HepG2 (cell line): ENCODE measurements around the gene TANC2. TPM values are rescaled to one million over a fixed set of nuclear protein-coding genes. Genes with fewer than 3 reads are reported as not detected.

Experiments used
- ATAC-seq: fragments of 200-7000 bp; cut with Tn5 transposase; 3 replicates; pipeline ENCODE4 v1.9.1; 2020; ENCODE audit warnings: mild to moderate bottlenecking, moderate library complexity
- BruUV-seq: library from RNA; stranded (reverse); fragments of 400-500 nt; replicated peaks from 2 replicates; lab custom pipeline; 2021; lab: Mats Ljungman, UMichigan
- CTCF ChIA-PET: fragments of 300-600 bp; formaldehyde crosslinking; extraction: SDS; loops from one replicate; lab custom pipeline; 2021; ENCODE audit warnings: low total read pairs, inconsistent platforms, low intra/inter-chr PET ratio; lab: Yijun Ruan, JAX
- POLR2A ChIA-PET: fragments of 350-600 bp; sonication (Branson Sonifier 250); formaldehyde crosslinking; loops from one replicate; lab custom pipeline; 2020; ENCODE audit warnings: antibody characterized with exemption, inconsistent platforms; lab: Yijun Ruan, JAX
- DNase-seq: peaks from one replicate; pipeline ENCODE4 v3.0.0-alpha.2; 2015; ENCODE audit warnings: low spot score
- FAIRE-seq: peaks from 3 replicates; lab custom pipeline; 2011; peaks lifted over from hg19 to GRCh38; lab: Jason Lieb, UNC
- H2AFZ ChIP-seq: one replicate; pipeline ENCODE4 v1.6.1; 2011; ENCODE audit warnings: low read length, inconsistent platforms
- H3K27ac ChIP-seq: fragments of 300-600 bp; 3 replicates; pipeline ENCODE4 v1.8.0; 2011; ENCODE audit warnings: mixed run types, mild to moderate bottlenecking, mixed read lengths, low read length, inconsistent platforms; ENCODE audit not compliant: insufficient read depth; ENCODE audit errors: extremely low read length
- H3K27me3 ChIP-seq, 2 experiments: fragments of 200-600 bp in 1 of 2; 2 replicates in 1 of 2; 3 replicates in 1 of 2; pipeline versions ENCODE4 v1.6.0 to v1.8.0; 2011; ENCODE audit warnings: low read length in 2 of 2, mild to moderate bottlenecking in 2 of 2, moderate library complexity in 2 of 2, inconsistent platforms in 1 of 2; ENCODE audit not compliant: insufficient read depth in 2 of 2, control insufficient read depth in 1 of 2
- H3K36me3 ChIP-seq, 2 experiments: fragments of 200-600 bp in 1 of 2; replicated peaks in 1 of 2; 2 replicates in 1 of 2; 3 replicates in 1 of 2; pipeline versions ENCODE4 v1.5.1 to v1.8.0; 2011; ENCODE audit warnings: low read length in 2 of 2, inconsistent platforms in 1 of 2; ENCODE audit not compliant: insufficient read depth in 2 of 2, control insufficient read depth in 1 of 2
- H3K4me1 ChIP-seq: 2 replicates; pipeline ENCODE4 v1.5.1; 2012; ENCODE audit warnings: low read length, inconsistent platforms; ENCODE audit not compliant: insufficient read depth
- H3K4me2 ChIP-seq: 2 replicates; pipeline ENCODE4 v1.6.0; 2011; ENCODE audit warnings: low read depth, low read length, inconsistent platforms
- H3K4me3 ChIP-seq, 3 experiments: fragments of 200-600 bp in 1 of 3; sonication (generic), shearing (Covaris generic) in 1 of 3; replicated peaks in 1 of 3; 2 replicates each; pipeline ENCODE4 v1.5.1; 2011 to 2016; ENCODE audit warnings: low read length in 3 of 3, inconsistent platforms in 2 of 3, low read depth in 2 of 3, mild to moderate bottlenecking in 2 of 3, control low read depth in 1 of 3, mixed read lengths in 1 of 3; ENCODE audit not compliant: insufficient read depth in 1 of 3
- H3K79me2 ChIP-seq: one replicate; pipeline ENCODE4 v1.6.1; 2011; ENCODE audit warnings: low read length, inconsistent platforms; ENCODE audit not compliant: insufficient read depth
- H3K9ac ChIP-seq: 2 replicates; pipeline ENCODE4 v1.6.0; 2011; ENCODE audit warnings: mild to moderate bottlenecking, low read depth, low read length, inconsistent platforms; ENCODE audit not compliant: insufficient read depth
- H3K9me3 ChIP-seq: 2 replicates; pipeline ENCODE4 v1.5.1; 2012; ENCODE audit warnings: mild to moderate bottlenecking, low read length
- H4K20me1 ChIP-seq: 2 replicates; pipeline ENCODE4 v1.6.0; 2011; ENCODE audit warnings: inconsistent platforms, mild to moderate bottlenecking, low read length, moderate library complexity; ENCODE audit not compliant: insufficient read depth
- AGO1 ChIP-seq: fragments of 200-400 bp; formaldehyde crosslinking; IDR thresholded peaks from 2 replicates; pipeline ENCODE4 v1.6.1; 2017; ENCODE audit warnings: mild to moderate bottlenecking, low read depth, low read length, moderate library complexity; ENCODE audit not compliant: poor library complexity, severe bottlenecking
- ASH2L ChIP-seq: fragments of 300-600, 200-600 bp; sonication (generic); IDR thresholded peaks from 2 replicates; pipeline ENCODE4 v1.7.0; 2017; ENCODE audit warnings: low read depth, mild to moderate bottlenecking, moderate library complexity, mixed read lengths, low read length; ENCODE audit not compliant: insufficient read length
- BCLAF1 ChIP-seq: fragments of 450-650 bp; IDR thresholded peaks from 2 replicates; pipeline ENCODE4 v1.6.1; 2017; ENCODE audit warnings: mild to moderate bottlenecking
- ELF1 ChIP-seq: sonication (generic); formaldehyde crosslinking; IDR thresholded peaks from 2 replicates; pipeline ENCODE4 v1.4.0; 2020; ENCODE audit warnings: missing genetic modification reagents
- FOSL1 ChIP-seq: sonication (generic); formaldehyde crosslinking; IDR thresholded peaks from 2 replicates; pipeline ENCODE4 v1.9.0; 2021; ENCODE audit warnings: missing genetic modification reagents, borderline replicate concordance
- HINFP ChIP-seq: sonication (generic); formaldehyde crosslinking; IDR thresholded peaks from 2 replicates; pipeline ENCODE4 v1.4.0; 2020; ENCODE audit warnings: low read depth, mild to moderate bottlenecking, missing genetic modification reagents
- TGIF2 ChIP-seq: IDR thresholded peaks from 2 replicates; pipeline ENCODE4 v1.6.1; 2016; ENCODE audit warnings: control low read depth, missing compliant biosample characterization
- TIGD3 ChIP-seq: sonication (generic); formaldehyde crosslinking; IDR thresholded peaks from 2 replicates; pipeline ENCODE4 v1.5.1; 2020; ENCODE audit warnings: mild to moderate bottlenecking, missing genetic modification reagents, borderline replicate concordance
- TP53 ChIP-seq: sonication (generic); formaldehyde crosslinking; conservative IDR thresholded peaks from 2 replicates; pipeline ENCODE4 v1.4.0; 2020; ENCODE audit warnings: missing genetic modification reagents
- ZNF343 ChIP-seq: sonication (generic); formaldehyde crosslinking; IDR thresholded peaks from 2 replicates; pipeline ENCODE4 v1.4.0; 2020; ENCODE audit warnings: mild to moderate bottlenecking, missing genetic modification reagents
- ZNF570 ChIP-seq: sonication (generic); formaldehyde crosslinking; IDR thresholded peaks from 2 replicates; pipeline ENCODE4 v1.4.0; 2020; ENCODE audit warnings: mild to moderate bottlenecking, missing genetic modification reagents, borderline replicate concordance
- whole genome bisulfite sequencing: methylation state at CpG from one replicate; pipeline ENCODE4 v1.1.6; 2017; ENCODE audit warnings: low lambda C conversion rate; 5-methylcytosine and 5-hydroxymethylcytosine counted together
- in situ Hi-C: cut with HindIII; loops from 2 replicates; pipeline ENCODE4 v1.10.0; 2017; ENCODE audit warnings: low pct_unique_long_range_greater_than_20kb; ENCODE audit not compliant: extremely low pct_ligation_motif_present
- intact Hi-C: fragments of 100-400 bp; cut with micrococcal nuclease; formaldehyde crosslinking; loops from one replicate; pipeline ENCODE4 v1.10.0; 2022; ENCODE audit not compliant: unreplicated experiment
- polyA plus RNA-seq, 8 experiments: library from polyadenylated mRNA; depleted of rRNA in 3 of 8; stranded (reverse) in 7 of 8; unstranded in 1 of 8; fragments of >200 nt; fragmentation: Illumina TruSeq in 4 of 8; extraction: Trizol in 4 of 8; gene quantifications; 2 replicates each; pipeline versions ENCODE4 v1.2.1 to v1.2.3, GENCODE V29; 2011 to 2016; ENCODE audit warnings: low read depth in 4 of 8, missing spikeins in 1 of 8, mixed read lengths in 1 of 8; ENCODE audit not compliant: insufficient read depth in 1 of 8
- total RNA-seq, 5 experiments: library from RNA; depleted of rRNA; stranded (reverse); fragments of >200 nt; fragmentation: Illumina TruSeq; extraction: Trizol; gene quantifications; 2 replicates each; pipeline ENCODE4 v1.2.3, GENCODE V29; 2016; ENCODE audit warnings: low read depth in 1 of 5

TANC2 gene
- total and polyA plus RNA-seq, 2 of the 13 experiments (the other 11 are each of a cell fraction or from before 2014, with no cell fraction given): 0.08 to 0.20 TPM

GRCh38 chr17:63001689-63002394 is 35.8 kb downstream of the TANC2 start (continued):
- no peak for TF ChIP-seq BCLAF1

- Histone ChIP-seq H3K9me3 (no peaks in the 10 kb centered on the region), H3K9ac (no peak overlapping the region), H3K27me3 (no peaks in the 10 kb centered on the region; a peak in 1 of 5 replicates), H3K27ac (no peak overlapping the region), H3K36me3 (no peaks in the 10 kb centered on the region), H3K4me1 (no peaks in the 10 kb centered on the region), H3K4me3 (no peak overlapping the region), H2AFZ (no peak overlapping the region), H3K4me2 (no peak overlapping the region), H4K20me1 (no peaks in the 10 kb centered on the region), H3K79me2 (no peaks in the 10 kb centered on the region)
- CTCF ChIA-PET: no interaction called here
- POLR2A ChIA-PET: no interaction called here
- in situ Hi-C loops (no loop called here), intact Hi-C loops (no loop called here)
- no TSS peak for BruUV-seq
- ATAC-seq (no peak), DNase-seq (no peak), FAIRE-seq (no peak)
- 5% methylated on average over 2 of the region's 2 CpGs for WGBS
- TF ChIP-seq FOSL1 (CRISPR knock-in tag) (no peak), ELF1 (no peak), ZNF570 (CRISPR knock-in tag) (no peak), AGO1 (no peak), TIGD3 (CRISPR knock-in tag) (no peak), TGIF2 (CRISPR knock-in tag) (no peak), HINFP (no peak), ASH2L (no peak), TP53 (CRISPR knock-in tag) (no peak), ZNF343 (CRISPR knock-in tag) (no peak)
These were observed 36.6 kb downstream of the TANC2 start for GRCh38 chr17:63002625-63003024.
